Measurements from ENCODE around the gene DNAJC3.
"Not testable (repeated sequence)": the region's sequence is repeated elsewhere in the genome, so short reads cannot be mapped to it uniquely, and the experiment has no call there.

The DNAJC3 gene

DNA sequence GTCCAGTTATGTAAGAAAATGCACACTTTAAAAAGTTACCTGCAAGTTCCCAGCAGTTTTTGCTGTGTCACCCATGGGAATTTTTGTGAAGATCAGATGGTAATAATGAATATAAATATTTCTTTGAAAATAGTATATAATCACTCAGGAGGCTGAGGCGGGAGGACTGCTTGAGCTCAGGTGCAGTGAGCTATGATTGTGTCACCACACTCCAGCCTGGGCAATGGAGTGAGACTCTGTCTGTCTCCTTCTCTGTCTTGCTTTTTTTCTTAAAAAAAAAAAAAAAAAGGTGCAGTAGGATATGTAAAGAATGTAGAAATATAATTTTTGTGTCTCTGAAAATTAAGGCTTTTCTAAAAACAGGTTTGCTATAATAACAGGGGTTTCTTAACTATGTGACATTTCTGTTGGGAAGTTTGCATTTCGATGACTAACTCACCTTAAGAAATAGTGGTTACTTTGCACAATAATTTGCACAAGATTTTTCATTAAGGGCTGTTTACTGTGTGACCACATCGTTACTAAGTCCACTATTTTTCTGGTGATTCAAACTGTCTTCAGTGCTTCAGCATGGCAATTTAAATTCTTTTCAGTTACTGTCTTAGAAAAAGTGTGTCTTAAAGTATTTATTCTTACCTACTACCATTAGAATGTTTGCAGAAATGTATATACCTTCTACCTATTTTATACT lies 37.3 kb downstream of the DNAJC3 start:
- DNase-seq (ENCODE audit: low read depth) = no peak

DNA sequence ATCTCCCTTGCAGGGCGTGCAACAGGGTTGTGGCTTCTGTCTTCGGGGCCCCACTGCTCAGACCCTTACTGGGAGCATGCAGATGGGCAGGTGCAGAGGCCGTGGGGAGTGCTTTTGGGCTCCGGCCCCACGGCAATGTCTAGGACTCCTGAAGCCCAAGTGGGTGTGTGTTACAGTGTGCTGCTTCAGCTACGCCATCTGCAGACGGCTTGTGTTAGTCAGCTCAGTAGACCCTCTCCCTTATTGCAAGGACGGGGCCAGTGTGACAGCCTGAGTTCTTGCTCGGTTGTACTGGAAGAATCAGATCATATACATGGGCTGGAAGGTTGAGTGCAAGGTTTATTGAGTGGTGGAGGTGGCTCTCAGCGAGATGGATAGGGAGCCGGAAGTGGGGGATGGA lies 39.3 kb downstream of the DNAJC3 start:
- DNase-seq (ENCODE audit: low read depth) = no peak

- no peak for DNase-seq (ENCODE audit: low read depth)
Measured at GRCh38 chr13:95722241-95722640, 45.3 kb downstream of the DNAJC3 start.

- no peak for DNase-seq (ENCODE audit: low read depth)
Measured at GRCh38 chr13:95723438-95723837, 46.5 kb downstream of the DNAJC3 start.

- DNase-seq (ENCODE audit: low read depth) = no peak
Measured at GRCh38 chr13:95724252-95724651, 47.3 kb downstream of the DNAJC3 start.

- DNase-seq (ENCODE audit: low read depth) = no peak
Measured at GRCh38 chr13:95726876-95727275, 49.9 kb downstream of the DNAJC3 start.

DNA sequence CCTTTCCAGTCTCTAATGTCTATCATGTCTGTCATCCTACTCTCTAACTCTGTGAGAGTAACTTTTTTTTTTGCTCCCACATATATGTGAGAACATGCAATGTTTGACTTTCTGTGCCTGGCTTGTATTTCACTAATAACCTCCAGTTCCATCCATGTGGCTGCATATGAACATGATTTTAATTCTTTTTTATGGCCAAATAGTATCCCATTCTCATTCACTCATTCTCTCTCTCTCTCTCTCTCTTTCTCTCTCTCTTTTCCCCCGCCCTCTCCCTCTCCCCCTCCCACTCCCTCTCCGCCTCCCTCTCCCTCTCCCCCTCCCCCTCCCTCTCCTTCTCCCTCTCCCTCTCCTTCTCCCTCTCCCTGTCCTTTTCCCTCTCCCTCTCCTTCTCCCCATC lies 52.0 kb downstream of the DNAJC3 start:
- DNase-seq (ENCODE audit: low read depth) = no peak

- DNase-seq (ENCODE audit: low read depth) = no peak
Measured at GRCh38 chr13:95734124-95734523, 57.2 kb downstream of the DNAJC3 start.

DNA sequence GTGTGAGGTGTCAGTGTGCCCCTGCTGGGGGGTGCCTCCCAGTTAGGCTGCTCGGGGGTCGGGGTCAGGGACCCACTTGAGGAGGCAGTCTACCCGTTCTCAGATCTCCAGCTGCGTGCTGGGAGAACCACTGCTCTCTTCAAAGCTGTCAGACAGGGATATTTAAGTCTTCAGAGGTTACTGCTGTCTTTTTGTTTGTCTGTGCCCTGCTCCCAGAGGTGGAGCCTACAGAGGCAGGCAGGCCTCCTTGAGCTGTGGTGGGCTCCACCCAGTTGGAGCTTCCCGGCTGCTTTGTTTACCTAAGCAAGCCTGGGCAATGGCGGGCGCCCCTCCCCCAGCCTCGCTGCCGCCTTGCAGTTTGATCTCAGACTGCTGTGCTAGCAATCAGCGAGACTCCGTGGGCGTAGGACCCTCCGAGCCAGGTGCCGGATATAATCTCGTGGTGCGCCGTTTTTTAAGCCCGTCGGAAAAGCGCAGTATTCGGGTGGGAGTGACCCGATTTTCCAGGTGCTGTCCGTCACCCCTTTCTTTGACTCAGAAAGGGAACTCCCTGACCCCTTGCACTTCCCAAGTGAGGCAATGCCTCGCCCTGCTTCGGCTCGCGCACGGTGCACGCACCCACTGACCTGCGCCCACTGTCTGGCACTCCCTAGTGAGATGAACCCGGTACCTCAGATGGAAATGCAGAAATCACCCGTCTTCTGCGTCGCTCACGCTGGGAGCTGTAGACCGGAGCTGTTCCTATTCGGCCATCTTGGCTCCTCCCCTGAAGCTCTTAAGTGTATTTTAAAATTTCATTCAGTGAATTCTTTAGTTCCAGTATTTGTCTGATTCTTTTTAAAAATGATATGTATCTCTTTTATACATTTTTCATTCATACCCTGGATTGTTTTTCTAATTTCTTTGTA lies 63.4 kb downstream of the DNAJC3 start:
- DNase-seq (ENCODE audit: low read depth) = not testable (repeated sequence)

GRCh38 chr13:95740979-95741320 lies 64.0 kb downstream of the DNAJC3 start:
- DNase-seq (ENCODE audit: low read depth) = no peak

- no peak for DNase-seq (ENCODE audit: low read depth)
Measured at GRCh38 chr13:95741584-95742563, 64.9 kb downstream of the DNAJC3 start.

DNA sequence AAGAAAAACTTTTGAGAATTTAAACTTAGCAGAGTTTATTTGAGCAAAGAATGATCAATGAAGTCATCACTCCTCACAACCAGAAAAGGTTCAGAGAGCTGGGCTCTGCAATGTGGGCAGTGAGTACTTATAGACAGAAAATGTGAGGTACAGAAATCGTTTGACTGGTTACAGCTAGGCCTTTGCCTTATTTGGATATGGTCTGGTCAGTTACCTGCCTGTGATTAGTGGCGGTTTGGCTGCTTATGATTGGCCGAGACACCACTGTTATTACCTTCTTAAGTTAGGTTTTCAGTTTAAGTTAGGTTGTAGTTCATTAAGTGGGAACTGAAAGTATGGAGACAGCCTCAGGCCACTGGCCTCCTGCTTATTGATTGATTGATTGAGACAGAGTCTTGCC lies 66.3 kb downstream of the DNAJC3 start:
- no peak for DNase-seq (ENCODE audit: low read depth)

GRCh38 chr13:95745289-95745688 lies 68.3 kb downstream of the DNAJC3 start:
- no peak for DNase-seq (ENCODE audit: low read depth)

- no peak for DNase-seq (ENCODE audit: low read depth)
Measured at GRCh38 chr13:95745752-95746151, 68.8 kb downstream of the DNAJC3 start.

GRCh38 chr13:95749545-95749944 lies 72.6 kb downstream of the DNAJC3 start:
- DNase-seq (ENCODE audit: low read depth) = no peak

DNA sequence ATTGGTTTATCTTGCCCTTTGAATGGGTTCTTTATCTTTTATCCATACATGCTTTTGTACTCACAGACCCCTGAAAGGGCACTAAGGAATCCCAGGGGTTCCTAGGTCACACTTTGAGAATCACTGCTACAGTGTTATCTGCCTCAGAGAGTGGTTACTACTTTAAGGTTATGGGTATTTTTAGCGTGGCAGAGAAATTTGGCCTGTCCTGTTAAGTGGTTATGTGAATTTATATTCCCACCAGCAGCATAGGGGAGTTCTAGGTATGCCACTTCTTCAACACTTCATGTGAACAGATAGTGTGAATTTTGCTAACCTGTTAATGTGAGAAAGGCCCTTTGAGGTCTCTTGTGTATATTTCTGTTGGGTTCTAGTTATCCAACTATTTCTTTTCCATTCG lies 75.7 kb downstream of the DNAJC3 start:
- DNase-seq (ENCODE audit: low read depth) = no peak

DNA sequence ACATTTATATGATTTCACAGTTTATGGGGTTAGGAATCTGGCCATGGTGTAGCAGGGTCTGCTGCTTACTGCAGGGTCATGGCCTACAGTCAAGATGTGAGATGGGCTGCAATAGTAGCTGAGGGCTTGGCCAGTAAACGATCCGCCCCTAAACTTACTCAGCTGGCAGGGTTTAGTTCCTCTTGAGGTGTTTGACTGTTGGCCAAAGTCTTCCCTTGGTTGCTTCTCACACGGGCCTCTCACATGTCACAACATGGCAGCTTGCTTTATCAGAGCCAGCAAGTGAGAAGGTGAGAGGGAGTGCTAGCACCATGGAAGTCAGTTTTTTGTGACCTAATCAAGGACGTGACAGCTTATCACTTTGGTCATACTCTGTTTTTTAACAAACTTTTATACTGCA lies 77.1 kb downstream of the DNAJC3 start:
- DNase-seq (ENCODE audit: low read depth) = no peak

GRCh38 chr13:95756072-95756471 lies 79.1 kb downstream of the DNAJC3 start:
- DNase-seq (ENCODE audit: low read depth) = no peak

DNA sequence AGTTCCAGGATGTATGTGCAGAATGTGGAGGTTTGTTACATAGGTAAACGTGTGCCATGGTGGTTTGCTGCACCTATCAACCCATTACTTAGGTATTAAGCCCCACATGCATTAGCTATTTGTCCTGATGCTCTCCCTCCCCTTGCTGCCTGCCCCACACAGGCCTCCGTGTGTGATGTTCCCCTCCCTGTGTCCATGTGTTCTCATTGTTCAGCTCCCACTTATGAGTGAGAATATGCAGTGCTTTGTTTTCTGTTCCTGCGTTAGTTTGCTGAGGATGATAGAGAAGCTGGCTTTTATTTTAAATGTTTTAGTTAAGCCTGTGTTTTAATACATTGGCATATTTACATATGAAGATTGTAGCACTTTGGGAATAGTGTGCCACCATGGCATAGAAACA lies 85.7 kb downstream of the DNAJC3 start:
- DNase-seq (ENCODE audit: low read depth) = not testable (repeated sequence)

DNA sequence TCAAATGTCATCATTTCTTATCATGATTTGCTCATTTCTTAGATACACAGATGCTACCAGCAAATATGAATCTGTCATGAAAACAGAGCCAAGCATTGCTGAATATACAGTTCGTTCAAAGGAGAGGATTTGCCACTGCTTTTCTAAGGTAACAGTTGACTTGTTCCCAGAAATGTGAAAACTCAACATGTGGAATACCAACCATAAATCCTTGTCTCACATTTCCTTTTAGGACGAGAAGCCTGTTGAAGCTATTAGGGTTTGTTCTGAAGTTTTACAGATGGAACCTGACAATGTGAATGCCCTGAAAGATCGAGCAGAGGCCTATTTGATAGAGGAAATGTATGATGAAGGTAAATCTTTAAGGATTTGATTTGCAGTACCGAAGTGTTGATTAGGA lies 86.7 kb downstream of the DNAJC3 start:
- DNase-seq (ENCODE audit: low read depth) = no peak

- DNase-seq (ENCODE audit: low read depth) = no peak
Measured at GRCh38 chr13:95771905-95772304, 95.0 kb downstream of the DNAJC3 start.

DNA sequence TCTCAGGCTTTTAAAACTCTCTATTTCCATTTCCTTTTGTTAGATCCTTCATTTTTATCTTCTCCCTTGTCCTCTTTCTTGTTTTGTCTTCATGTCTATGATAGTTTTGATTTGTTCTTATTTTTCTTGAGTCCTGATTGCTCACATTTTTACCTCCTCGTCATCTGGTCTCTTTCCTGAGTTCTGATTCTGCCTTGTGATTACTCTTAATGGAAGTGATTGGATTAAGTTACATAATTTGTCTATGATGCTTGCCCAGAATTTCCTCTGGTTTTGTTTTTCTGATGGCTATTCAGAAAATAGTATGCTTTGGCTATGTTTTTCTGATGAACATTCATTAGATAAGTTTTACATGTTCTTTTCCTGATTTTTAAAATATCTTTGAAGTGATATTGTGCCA lies 102.6 kb downstream of the DNAJC3 start:
- DNase-seq (ENCODE audit: low read depth) = no peak

Measured in T follicular helper cell (primary cell).